Umbilical cord (tissue), 2 donors: Measurements from ENCODE around the gene NFYB. TPM values are rescaled to one million over a fixed set of nuclear protein-coding genes. Genes with fewer than 3 reads are reported as not detected.
"Not testable (repeated sequence)": the region's sequence is repeated elsewhere in the genome, so short reads cannot be mapped to it uniquely, and the experiment has no call there.

ENCODE experiments used
- DNase-seq: peaks from one replicate; pipeline ENCODE4 v3.0.0-alpha.2; 2015; ENCODE audit warnings: low spot score
- total RNA-seq: library from RNA; depleted of rRNA; stranded (reverse); fragments of >200 nt; gene quantifications from one replicate; pipeline ENCODE4 v1.2.3, GENCODE V29; 2014; ENCODE audit warnings: low replicate concordance; ENCODE audit not compliant: insufficient read depth

Gene NFYB
- total RNA-seq: 49.6 TPM

GRCh38 chr12:104137902-104138796 is at the start of gene NFYB:
TSS of gene NFYB (minus strand) at chr12:104138210. CDS start at chr12:104135453, 2,757 bp downstream.
- peak; percentile 98 for DNase-seq

- DNase-seq: no peak
Observed at GRCh38 chr12:104187446-104188155, 49.6 kb upstream of the NFYB start.

- DNase-seq: no peak
Observed at GRCh38 chr12:104183443-104183842, 45.4 kb upstream of the NFYB start.

- DNase-seq: no peak
Observed at GRCh38 chr12:104182621-104183378, 44.8 kb upstream of the NFYB start.

- DNase-seq: peak; percentile 54
Observed at GRCh38 chr12:104182144-104182543, 44.1 kb upstream of the NFYB start.

- no peak for DNase-seq
Observed at GRCh38 chr12:104181313-104181712, 43.3 kb upstream of the NFYB start.

GRCh38 chr12:104180374-104180773 is 42.4 kb upstream of the NFYB start:
- DNase-seq: no peak

GRCh38 chr12:104177663-104178501 is 39.9 kb upstream of the NFYB start:
- peak; percentile 81 for DNase-seq

- DNase-seq: no peak
Observed at GRCh38 chr12:104177336-104177662, 39.3 kb upstream of the NFYB start.

- no peak for DNase-seq
Observed at GRCh38 chr12:104175726-104176247, 37.8 kb upstream of the NFYB start.

GRCh38 chr12:104173804-104174203 is 35.8 kb upstream of the NFYB start:
- not testable (repeated sequence) for DNase-seq

- no peak for DNase-seq
Observed at GRCh38 chr12:104172570-104172947, 34.5 kb upstream of the NFYB start.

- DNase-seq: no peak
Observed at GRCh38 chr12:104171785-104172569, 34.0 kb upstream of the NFYB start.

- no peak for DNase-seq
Observed at GRCh38 chr12:104168596-104168995, 30.6 kb upstream of the NFYB start.

- DNase-seq: no peak
Observed at GRCh38 chr12:104167519-104168458, 29.8 kb upstream of the NFYB start.

- DNase-seq: no peak
Observed at GRCh38 chr12:104166465-104166864, 28.5 kb upstream of the NFYB start.

- no peak for DNase-seq
Observed at GRCh38 chr12:104165801-104166200, 27.8 kb upstream of the NFYB start.

GRCh38 chr12:104164634-104165033 is 26.6 kb upstream of the NFYB start:
- DNase-seq: no peak

GRCh38 chr12:104163631-104164030 is 25.6 kb upstream of the NFYB start:
- no peak for DNase-seq
